H54 (cell line): Measurements from ENCODE around the gene ARRDC5.

ENCODE experiments used
- DNase-seq: peaks from one replicate; pipeline ENCODE4 v3.0.0; 2011; ENCODE audit warnings: low spot score, mixed read lengths; ENCODE audit not compliant: insufficient read length
- FAIRE-seq: peaks from 3 replicates; lab custom pipeline; 2011; peaks lifted over from hg19 to GRCh38; lab: Jason Lieb, UNC
- POLR2A ChIP-seq: IDR thresholded peaks from 2 replicates; pipeline ENCODE4 v1.6.1; 2011; ENCODE audit warnings: low read depth, mild to moderate bottlenecking, low read length

Gene ARRDC5

GRCh38 chr19:4844348-4845179 is 58.1 kb downstream of the ARRDC5 start:
- DNase-seq (no peak), FAIRE-seq (no peak)
- no peak for TF ChIP-seq POLR2A

GRCh38 chr19:4843647-4843965 is 59.1 kb downstream of the ARRDC5 start:
- TF ChIP-seq POLR2A: no peak
- FAIRE-seq: no peak
- no peak for DNase-seq
